ENCODE measurements around the gene MPV17. TPM values are rescaled to one million over a fixed set of nuclear protein-coding genes. Genes with fewer than 3 reads are reported as not detected.
A peak's percentile ranks its signal among the peaks of the same experiment; 100 is the strongest.
"Not testable (repeated sequence)": the region's sequence is repeated elsewhere in the genome, so short reads cannot be mapped to it uniquely, and the experiment has no call there.

Gene MPV17
- total RNA-seq, 4 donors from 2014 or later = 92.9 to 151 (median 116) TPM

GRCh38 chr2:27280826-27281225, 42.1 kb downstream of the MPV17 start:
- no peak overlapping the region for H3K4me3 ChIP-seq (replicated peaks in 1 of 3)
- no peaks in the 10 kb centered on the region for H3K9me3 ChIP-seq
- H3K27me3 ChIP-seq = no peaks in the 10 kb centered on the region
- TF ChIP-seq POLR2A (IDR thresholded peaks at IDR 0.05) (no peak), CTCF (IDR thresholded peaks at IDR 0.05) (no peak)
- intact Hi-C loops (cut with DNase I) = loop anchor here (5.0 kb wide), 1 partner anchor 34 kb away; no protein-coding TSS in a partner anchor
- H3K4me1 ChIP-seq = peaks cover 0 to 17% of the 10 kb centered on the region in 2 donors
- H3K36me3 ChIP-seq = no peaks in the 10 kb centered on the region
- WGBS, 2 donors = 87 to 89% methylated on average over 3 of the region's 3 CpGs
- DNase-seq = no peak
- no peak overlapping the region for H3K27ac ChIP-seq

- intact Hi-C loops (cut with DNase I) = loop anchor here (5.0 kb wide), 1 partner anchor 181 kb away; no protein-coding TSS in a partner anchor
- Histone ChIP-seq H3K27ac (peak overlapping the region; percentile 24 to 70 (median 49)), H3K27me3 (no peaks in the 10 kb centered on the region), H3K4me1 (peaks cover 0 to 12% of the 10 kb centered on the region in 2 donors), H3K4me3 (replicated peaks in 1 of 3) (no peak overlapping the region), H3K36me3 (no peaks in the 10 kb centered on the region), H3K9me3 (no peaks in the 10 kb centered on the region)
- 17 to 32% methylated on average over 1 of the region's 1 CpG for WGBS, 2 donors
- peak; percentile 71 to 78 for DNase-seq
- TF ChIP-seq CTCF (IDR thresholded peaks at IDR 0.05) = no peak
- no peak for TF ChIP-seq POLR2A (IDR thresholded peaks at IDR 0.05)
Observed at GRCh38 chr2:27278010-27278409, 44.9 kb downstream of the MPV17 start.

DNA sequence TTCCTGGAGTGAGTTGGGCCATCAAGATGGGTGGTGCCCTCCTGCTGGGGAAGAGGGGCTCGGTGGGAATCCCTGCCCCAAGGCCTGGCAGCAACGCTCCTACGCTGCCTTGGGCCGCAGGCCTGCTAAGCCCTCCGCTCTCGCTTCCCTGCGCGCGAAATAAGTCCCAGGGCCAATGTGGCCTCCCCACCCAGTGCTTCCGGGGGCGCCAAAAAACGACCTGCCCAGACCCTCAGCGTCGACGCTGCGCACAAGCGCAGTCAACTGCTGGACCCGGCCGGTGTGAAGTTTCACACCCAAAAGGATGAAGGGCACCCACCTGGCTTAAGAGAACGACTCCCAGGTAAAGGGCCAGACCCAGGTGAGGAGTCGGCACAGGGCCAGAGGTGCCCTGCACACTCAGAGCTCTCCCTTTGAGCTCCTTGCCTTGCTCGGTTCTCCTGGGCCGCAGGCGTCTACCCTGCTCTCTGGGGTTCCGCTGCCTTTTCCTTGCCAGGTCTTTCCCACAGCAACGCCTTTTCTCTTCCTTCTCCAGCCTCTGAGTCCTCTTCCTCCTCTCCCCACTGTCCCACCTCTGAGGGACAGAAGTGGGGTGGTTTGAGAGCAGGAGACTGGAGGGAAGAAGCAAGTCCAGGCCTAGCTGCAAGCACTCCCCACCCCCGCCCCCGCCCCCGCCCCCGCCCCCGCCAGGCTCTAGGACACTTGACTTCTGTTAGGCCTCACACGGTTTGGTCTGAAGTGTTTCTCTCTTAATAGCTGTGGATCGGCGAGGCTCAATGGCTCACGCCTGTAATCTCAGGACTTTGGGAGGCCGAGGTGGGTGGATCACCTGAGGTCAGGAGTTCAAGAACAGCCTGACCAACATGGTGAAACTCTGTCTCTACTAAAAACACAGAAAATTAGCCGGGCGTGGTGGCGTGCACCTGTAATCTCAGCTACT, 47.4 kb downstream of the MPV17 start, which contains the start of gene DNAJC5G:
TSS of gene DNAJC5G (plus strand) at position 223 of the 940 bp plus-strand sequence. CDS start 1,296 bp downstream, outside the sequence.
- peak in 1 of 2 donors; percentile 46 for DNase-seq
- no peaks in the 10 kb centered on the region for H3K36me3 ChIP-seq
- no peak for TF ChIP-seq POLR2A (IDR thresholded peaks at IDR 0.05)
- no peak for TF ChIP-seq CTCF (IDR thresholded peaks at IDR 0.05)
- WGBS, 2 donors = 71 to 73% methylated on average over 34 to 39 of the region's 39 CpGs
- no peaks in the 10 kb centered on the region for H3K9me3 ChIP-seq
- H3K4me1 ChIP-seq = peaks cover 0 to 8% of the 10 kb centered on the region in 2 donors
- no peak within 1 kb of the TSS for H3K4me3 ChIP-seq (replicated peaks in 1 of 3)
- intact Hi-C loops (cut with DNase I) = loop anchor here (5.0 kb wide), 1 partner anchor 178 kb away; no protein-coding TSS in a partner anchor
- no peaks in the 10 kb centered on the region for H3K27me3 ChIP-seq
- H3K27ac ChIP-seq = no peak within 1 kb of the TSS

- H3K27me3 ChIP-seq; H3K27ac ChIP-seq; H3K36me3 ChIP-seq; H3K9me3 ChIP-seq; intact Hi-C loops (cut with DNase I); H3K4me1 ChIP-seq; H3K4me3 ChIP-seq (replicated peaks in 1 of 3): not testable (repeated sequence)
- peak in 1 of 2 donors; percentile 41 for DNase-seq
- 85 to 86% methylated on average over 15 of the region's 15 CpGs for WGBS, 2 donors
Observed at GRCh38 chr2:27272537-27273522, 50.1 kb downstream of the MPV17 start.
